Measurements from ENCODE around the gene AGTRAP. TPM values are rescaled to one million over a fixed set of nuclear protein-coding genes. Genes with fewer than 3 reads are reported as not detected.

Gene AGTRAP
- total and polyA plus RNA-seq, 9 of the 15 experiments (the other 6 are each of a cell fraction or from before 2014, with no cell fraction given) = 26.8 to 105 (median 57.5) TPM

DNA sequence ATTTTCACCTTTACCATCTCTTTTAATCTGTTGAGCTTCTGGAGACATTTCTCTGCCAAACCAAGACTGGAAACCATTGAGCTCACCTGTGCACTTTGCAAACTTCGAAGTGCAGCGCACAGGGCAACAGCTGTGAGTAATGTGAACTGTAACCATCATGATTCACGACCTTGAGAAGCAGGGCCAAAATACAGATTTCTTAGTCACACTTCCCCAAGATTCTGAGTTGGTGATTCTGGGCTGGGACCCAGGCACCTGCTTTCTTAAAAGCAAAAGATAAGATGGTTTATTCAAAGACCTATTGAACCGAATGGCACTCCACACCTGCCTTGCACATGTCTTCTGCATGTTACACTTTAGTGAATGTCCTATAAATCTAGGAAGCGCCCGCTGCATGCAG is 10.2 kb downstream of the AGTRAP start:
- Histone ChIP-seq H3K79me2 (ENCODE audit: control insufficient read depth, insufficient read depth, low read length) (peaks cover 11% of the 10 kb centered on the region), H3K9me3 (replicated peaks; ENCODE audit: control insufficient read depth, insufficient read depth, low read depth, low read length) (no peaks in the 10 kb centered on the region), H3K27me3 (ENCODE audit: control insufficient read depth in 2 of 2, insufficient read depth in 2 of 2, low read length in 2 of 2) (no peaks in the 10 kb centered on the region), H4K20me1 (replicated peaks; ENCODE audit: control insufficient read depth, insufficient read depth, low read length) (no peaks in the 10 kb centered on the region), H3K9me1 (ENCODE audit: control insufficient read depth, insufficient read depth, low read length) (no peaks in the 10 kb centered on the region), H3K27ac (ENCODE audit: extremely low read depth, low read depth, low read length) (no peak overlapping the region), H3K4me1 (replicated peaks in 1 of 2; ENCODE audit: control insufficient read depth in 2 of 2, insufficient read depth in 2 of 2, low read length in 2 of 2) (peaks cover 20 to 50% of the 10 kb centered on the region in 2 experiments), H2AFZ (ENCODE audit: low read depth, low read length) (no peak overlapping the region), H3K4me2 (ENCODE audit: insufficient read depth, low read length) (no peak overlapping the region), H3K4me3 (no peak overlapping the region), H3K9ac (ENCODE audit: insufficient read depth in 1 of 2, low read depth in 2 of 2, low read length in 2 of 2) (peak overlapping the region in 1 of 2 experiments; percentile 72; a peak in 2 of 4 replicates), H3K36me3 (ENCODE audit: control insufficient read depth, insufficient read depth, low read length) (peaks cover 53% of the 10 kb centered on the region; the same call in 2 of the 3 replicates)
- ATAC-seq (no peak), DNase-seq (ENCODE audit: extremely low read depth in 1 of 4, low spot score in 3 of 4) (no peak), FAIRE-seq (no peak)
- in situ Hi-C loops (cut with MboI) (no loop called here), intact Hi-C loops (cut with micrococcal nuclease) (no loop called here)
- 63% methylated on average over 6 of the region's 6 CpGs for WGBS (ENCODE audit: insufficient coverage, low coverage, missing lambda C conversion rate)
- BruUV-seq (replicated peaks) = no TSS peak
- TF ChIP-seq CBFA2T3 (IDR thresholded peaks at IDR 0.05) (0 out of 2 replicates have a peak, but pooled peaks have one; percentile 10), ELF2 (CRISPR knock-in tag; IDR thresholded peaks at IDR 0.05) (no peak), ZNF274 (IDR thresholded peaks at IDR 0.05; ENCODE audit: borderline replicate concordance, low read depth, low read length) (no peak), ZNF280B (CRISPR knock-in tag; IDR thresholded peaks at IDR 0.05) (no peak), ZNF184 (CRISPR knock-in tag; IDR thresholded peaks at IDR 0.05) (no peak)
- CTCF ChIA-PET (ENCODE audit: low intra/inter-chr PET ratio) = no interaction called here
- POLR2A ChIA-PET = interaction anchor here (0.6 to 1.5 kb wide), 5 partner anchors 8 to 561 kb away, joined by 3 to 8 read pairs (median 3); partner anchors contain the start of gene FBXO2
